Omental fat pad (tissue), 4 donors: ENCODE results near the gene STAB1. TPM values are rescaled to one million over a fixed set of nuclear protein-coding genes. Genes with fewer than 3 reads are reported as not detected.

Source experiments
- ATAC-seq: fragments of 150-250 bp; one replicate; pipeline ENCODE4 v1.9.1; 2016; ENCODE audit warnings: mild to moderate bottlenecking, moderate library complexity; ENCODE audit not compliant: low FRiP score
- DNase-seq: peaks from one replicate; pipeline ENCODE4 v3.0.0-alpha.2; 2019; ENCODE audit warnings: low spot score
- CTCF ChIP-seq, 3 donors: fragments of 450-650 bp; IDR thresholded peaks; one replicate each; pipeline ENCODE4 v1.5.1; 2016 to 2017; ENCODE audit warnings: antibody characterized with exemption in 3 of 3, mild to moderate bottlenecking in 3 of 3, moderate library complexity in 2 of 3
- total RNA-seq, 4 donors: library from RNA; depleted of rRNA; stranded (reverse); fragments of >200 nt; gene quantifications; one replicate each; pipeline ENCODE4 v1.1.0, GENCODE V29; 2016

Gene STAB1
- total RNA-seq, 4 donors from 2014 or later, result 231 to 610 (median 304) TPM

- TF ChIP-seq CTCF (IDR thresholded peaks at IDR 0.05), result no peak
- DNase-seq (no peak), ATAC-seq (no peak)
Observed at GRCh38 chr3:52463416-52463815, 31.7 kb upstream of the STAB1 start.

- ATAC-seq (peak; percentile 61), DNase-seq (no peak)
- TF ChIP-seq CTCF (IDR thresholded peaks at IDR 0.05), result no peak
Observed at GRCh38 chr3:52468336-52468735, 26.8 kb upstream of the STAB1 start.

GRCh38 chr3:52469001-52469400 lies 26.1 kb upstream of the STAB1 start:
- DNase-seq (no peak), ATAC-seq (no peak)
- no peak for TF ChIP-seq CTCF (IDR thresholded peaks at IDR 0.05)

- no peak for ATAC-seq
- no peak for DNase-seq
- no peak for TF ChIP-seq CTCF (IDR thresholded peaks at IDR 0.05)
Observed at GRCh38 chr3:52470920-52471319, 24.2 kb upstream of the STAB1 start.

GRCh38 chr3:52471371-52472238 lies 23.5 kb upstream of the STAB1 start:
- ATAC-seq, result no peak

GRCh38 chr3:52472239-52473000 lies 22.7 kb upstream of the STAB1 start:
- no peak for DNase-seq
- no peak for ATAC-seq
- TF ChIP-seq CTCF (IDR thresholded peaks at IDR 0.05), result no peak

More at GRCh38 chr3:52471371-52472238, 23.5 kb upstream of the STAB1 start:
- DNase-seq, result peak; percentile 52
- no peak for TF ChIP-seq CTCF (IDR thresholded peaks at IDR 0.05)
